Breast epithelium (tissue), 3 donors: ENCODE measurements around the gene BCAS3.

ENCODE experiments used
- CTCF ChIP-seq, 3 donors: fragments of 450-650 bp; IDR thresholded peaks; one replicate each; pipeline ENCODE4 v1.5.1; 2016 to 2017; ENCODE audit warnings: antibody characterized with exemption in 3 of 3, mild to moderate bottlenecking in 3 of 3, moderate library complexity in 3 of 3
- POLR2A ChIP-seq: fragments of 450-650 bp; IDR thresholded peaks from one replicate; pipeline ENCODE4 v1.6.1; 2016; ENCODE audit warnings: antibody characterized with exemption, mild to moderate bottlenecking, moderate library complexity
- POLR2AphosphoS5 ChIP-seq, 3 donors: sonication (generic); formaldehyde crosslinking; IDR thresholded peaks; one replicate each; pipeline ENCODE4 v1.6.1; 2017; ENCODE audit warnings: antibody characterized with exemption in 3 of 3

GRCh38 chr17:61383689-61384201, 706.1 kb downstream of the BCAS3 start:
- TF ChIP-seq CTCF (IDR thresholded peaks at IDR 0.05) (no peak), POLR2A (no peak), POLR2AphosphoS5 (IDR thresholded peaks at IDR 0.05) (no peak)
